GM18502 (cell line): ENCODE data around the gene ARHGAP24.
A peak's percentile ranks its signal among the peaks of the same experiment; 100 is the strongest.

Source experiments
- ATAC-seq: cut with Tn5 transposase; IDR thresholded peaks from one replicate; pipeline ENCODE4 v1.9.1; 2021; ENCODE audit warnings: mild to moderate bottlenecking; ENCODE audit not compliant: unreplicated experiment, poor library complexity

Gene ARHGAP24

GRCh38 chr4:85725721-85726170 lies 250.8 kb downstream of the ARHGAP24 start:
- peak; percentile 92 for ATAC-seq

DNA sequence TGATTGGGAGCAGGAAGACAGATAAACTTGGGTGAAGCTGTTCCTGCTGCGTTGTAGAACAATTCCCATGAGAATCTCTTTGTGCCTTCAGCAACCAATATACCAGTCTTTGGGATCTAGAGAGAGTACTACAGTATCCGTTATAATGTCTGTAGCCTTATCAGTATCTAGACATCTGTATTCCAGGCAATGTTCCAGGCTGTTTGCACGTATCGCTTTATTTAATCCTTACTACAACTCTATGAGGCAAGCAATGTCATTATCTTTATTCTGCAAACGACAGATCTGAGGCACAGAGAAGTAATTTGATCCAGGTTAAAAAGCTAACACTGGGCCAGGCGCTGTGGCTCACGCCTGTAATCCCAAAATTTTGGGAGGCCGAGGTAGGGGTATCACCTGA lies 251.6 kb downstream of the ARHGAP24 start:
- no peak for ATAC-seq

- ATAC-seq = no peak
Measured at GRCh38 chr4:85728464-85728863, 253.5 kb downstream of the ARHGAP24 start.

GRCh38 chr4:85732124-85732523 lies 257.2 kb downstream of the ARHGAP24 start:
- ATAC-seq = no peak

- no peak for ATAC-seq
Measured at GRCh38 chr4:85733798-85734197, 258.8 kb downstream of the ARHGAP24 start.

GRCh38 chr4:85734424-85734831 lies 259.5 kb downstream of the ARHGAP24 start:
- no peak for ATAC-seq

DNA sequence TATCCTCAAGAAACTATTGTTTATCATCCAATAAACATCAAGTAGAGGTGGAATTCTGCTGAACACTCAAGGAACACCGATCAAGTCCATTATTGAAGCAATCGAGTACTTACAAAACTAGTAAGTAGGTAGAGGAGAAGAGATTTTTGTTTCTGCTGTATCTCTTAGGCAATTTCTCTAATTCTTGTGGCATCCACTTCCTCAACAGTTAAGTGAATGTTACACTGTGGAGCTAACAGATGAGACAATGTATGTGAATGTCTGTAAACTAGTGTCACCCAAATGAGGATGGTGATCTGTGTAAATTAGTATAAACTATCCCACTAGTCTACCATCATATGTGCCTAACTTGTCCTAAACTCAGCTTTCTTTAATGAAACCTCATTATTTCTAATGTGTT lies 261.6 kb downstream of the ARHGAP24 start:
- ATAC-seq = no peak

DNA sequence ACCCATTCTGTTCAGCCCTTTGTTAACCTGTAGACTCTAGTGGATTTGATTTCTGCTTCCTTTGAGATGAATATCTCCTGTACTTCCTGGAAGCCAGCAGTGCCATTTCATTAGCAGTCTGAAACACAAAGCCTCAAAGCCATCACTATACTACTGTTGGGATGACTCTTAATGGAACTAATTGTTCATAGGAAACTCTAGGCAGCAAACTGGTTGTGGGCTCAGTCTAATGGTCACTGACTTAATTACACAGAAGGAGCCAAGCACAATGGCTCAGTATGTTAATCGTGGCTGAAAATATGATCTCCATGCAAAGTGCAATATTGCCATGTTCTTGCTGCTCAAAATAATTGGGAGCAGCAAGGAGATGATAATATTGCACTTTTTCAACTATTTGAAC lies 262.3 kb downstream of the ARHGAP24 start:
- no peak for ATAC-seq

- no peak for ATAC-seq
Measured at GRCh38 chr4:85738721-85739120, 263.8 kb downstream of the ARHGAP24 start.

- ATAC-seq = no peak
Measured at GRCh38 chr4:85740431-85740861, 265.5 kb downstream of the ARHGAP24 start.

GRCh38 chr4:85741381-85741780 lies 266.4 kb downstream of the ARHGAP24 start:
- no peak for ATAC-seq

DNA sequence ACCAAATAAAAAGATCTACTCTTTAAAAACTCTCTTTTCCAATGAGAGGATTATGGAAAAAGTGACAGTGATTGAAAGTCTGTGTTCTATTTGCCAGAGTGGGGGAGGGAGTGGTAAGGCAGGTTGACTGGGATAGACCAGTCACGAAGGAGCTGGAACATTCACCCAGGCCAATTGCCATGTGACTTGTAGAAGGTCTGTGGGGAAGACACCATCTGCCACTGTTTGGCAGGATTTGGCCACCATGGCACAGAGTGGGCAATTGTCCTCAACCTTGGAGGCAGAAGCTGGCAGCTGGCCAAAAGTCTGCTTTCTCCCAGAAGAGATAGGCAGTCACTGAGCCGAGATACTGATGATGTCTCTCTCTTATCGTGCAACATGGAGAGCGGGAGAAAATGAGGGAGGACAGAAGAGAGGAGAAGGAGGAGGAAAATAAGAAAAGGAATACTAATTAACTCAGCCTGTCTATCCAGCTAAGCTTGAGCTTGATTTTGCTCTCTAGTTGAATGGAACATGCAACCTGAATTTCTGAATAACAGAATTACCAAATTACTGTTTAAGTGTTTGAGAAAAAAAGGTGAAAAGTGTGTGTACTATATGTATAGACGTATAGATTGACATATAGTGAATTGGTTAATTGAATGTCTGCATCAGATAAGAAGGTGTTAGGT lies 267.1 kb downstream of the ARHGAP24 start:
- ATAC-seq = no peak

DNA sequence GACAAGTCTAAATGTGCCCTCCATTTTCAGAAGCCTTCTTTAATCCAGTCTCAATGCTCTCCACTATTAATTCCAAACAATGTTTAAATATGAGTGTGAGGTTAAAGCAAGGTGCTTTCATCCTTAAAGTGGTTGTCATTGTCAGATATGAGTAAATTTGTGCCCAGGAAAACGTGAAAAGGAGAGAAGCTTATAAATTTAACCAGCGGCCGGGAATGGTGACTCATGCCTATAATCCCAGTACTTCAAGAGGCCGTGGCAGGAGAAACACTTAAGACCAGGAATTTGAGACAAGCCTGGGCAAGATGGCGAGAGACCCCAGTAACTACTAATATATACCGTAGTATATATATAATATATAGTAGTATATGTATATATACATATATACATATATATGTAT lies 270.0 kb downstream of the ARHGAP24 start:
- no peak for ATAC-seq

DNA sequence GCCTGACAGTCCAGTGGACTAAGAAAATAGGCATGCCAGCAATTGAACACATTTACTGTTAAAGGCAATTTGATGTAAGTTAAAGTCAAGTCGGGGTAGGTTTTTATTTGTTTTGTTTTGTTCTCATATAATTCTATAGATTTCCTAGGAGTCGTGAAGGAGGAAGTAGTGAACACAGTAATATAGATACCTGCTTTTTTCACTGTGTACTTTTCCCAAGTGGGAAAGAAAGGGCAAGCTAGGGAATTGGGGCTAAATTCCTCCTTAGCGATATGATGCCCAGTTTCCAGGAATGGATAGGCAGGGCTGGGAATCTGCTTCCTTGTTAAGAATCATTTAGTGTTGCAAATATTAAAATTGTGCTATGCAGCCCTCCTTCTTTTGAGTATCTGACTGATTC lies 271.0 kb downstream of the ARHGAP24 start:
- ATAC-seq = no peak

DNA sequence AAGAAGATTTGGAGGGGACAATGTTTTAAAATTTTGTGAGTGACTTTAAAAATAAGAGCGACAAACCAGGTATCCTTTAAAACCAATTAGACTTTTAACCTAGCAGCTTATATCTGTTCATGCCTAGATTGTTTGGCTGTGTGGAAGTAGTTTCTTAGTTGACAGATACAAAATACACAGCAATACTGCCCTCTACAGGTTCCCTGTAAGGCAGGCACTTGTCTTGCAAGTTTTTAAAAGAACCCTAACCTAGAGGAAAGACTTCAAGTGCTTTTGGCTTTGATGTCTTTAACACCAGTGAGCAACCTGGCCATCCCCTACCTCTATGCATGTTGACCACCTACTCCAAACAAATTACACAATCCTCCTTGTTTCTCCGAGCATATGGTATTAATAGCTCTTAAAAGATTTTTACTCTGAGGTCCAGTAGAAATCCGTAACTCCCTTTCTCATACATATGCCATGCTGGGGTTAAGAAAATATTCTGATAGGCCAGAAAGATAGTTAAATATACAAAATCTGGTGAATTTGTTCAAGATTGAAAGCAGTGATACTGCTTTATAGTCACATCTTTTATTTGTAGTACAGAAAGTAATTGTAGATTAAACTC lies 273.0 kb downstream of the ARHGAP24 start:
- ATAC-seq = peak; percentile 81

GRCh38 chr4:85748654-85749053 lies 273.7 kb downstream of the ARHGAP24 start:
- no peak for ATAC-seq

DNA sequence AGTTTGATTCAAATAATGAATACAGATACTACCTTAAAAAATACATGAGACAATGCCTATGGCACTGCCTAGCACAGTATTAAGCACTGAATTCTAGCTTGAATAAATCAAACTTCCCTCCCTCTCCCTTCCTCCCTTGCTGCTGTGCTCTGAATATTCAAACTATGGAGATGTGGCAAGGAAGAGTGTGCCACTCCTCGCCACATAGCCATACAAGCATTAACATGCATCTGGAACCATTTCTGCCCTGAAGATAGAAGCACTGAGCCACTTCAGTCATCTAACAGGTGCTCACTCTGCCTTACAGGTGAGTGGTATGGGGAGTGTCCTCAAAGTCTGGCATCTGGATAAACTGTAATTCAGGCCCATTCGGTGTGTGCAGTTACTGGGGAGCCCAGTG lies 276.9 kb downstream of the ARHGAP24 start:
- ATAC-seq = no peak

DNA sequence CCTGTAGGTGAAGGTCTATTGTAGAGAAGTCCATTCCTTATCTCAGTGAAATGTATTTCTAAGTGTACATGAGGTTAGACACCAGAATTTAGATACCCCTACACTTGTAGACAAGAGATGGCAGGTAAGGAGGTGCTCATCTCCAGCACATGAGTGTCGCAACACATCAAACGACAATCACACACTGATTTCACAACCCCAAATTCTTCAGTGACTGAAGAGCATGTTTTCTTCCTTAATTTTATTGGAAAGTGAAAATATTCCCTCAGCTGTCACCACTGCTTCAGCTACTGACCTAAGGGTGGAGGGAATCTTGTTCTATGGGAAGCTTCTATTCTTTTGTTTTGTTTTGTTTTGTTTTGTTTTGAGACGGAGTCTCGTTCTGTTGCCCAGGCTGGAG lies 280.3 kb downstream of the ARHGAP24 start:
- no peak for ATAC-seq

DNA sequence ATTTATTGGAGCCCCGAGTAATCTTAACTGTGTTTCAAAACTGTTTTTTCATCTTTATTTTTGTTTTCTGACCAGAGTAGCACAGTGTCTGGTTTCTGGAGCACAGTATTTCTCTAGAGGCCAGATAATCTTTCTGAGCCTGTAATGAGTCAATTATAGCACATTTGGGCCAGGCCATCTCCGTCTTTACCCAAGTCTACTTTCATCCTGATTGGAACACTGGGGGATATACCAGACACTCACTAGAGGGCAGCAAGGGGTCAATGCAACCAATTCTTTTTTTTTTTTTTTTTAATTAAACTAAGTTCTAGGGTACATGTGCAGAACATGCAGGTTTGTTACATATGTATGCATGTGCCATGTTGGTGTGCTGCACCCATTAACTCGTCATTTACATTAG lies 282.0 kb downstream of the ARHGAP24 start:
- peak; percentile 72 for ATAC-seq

DNA sequence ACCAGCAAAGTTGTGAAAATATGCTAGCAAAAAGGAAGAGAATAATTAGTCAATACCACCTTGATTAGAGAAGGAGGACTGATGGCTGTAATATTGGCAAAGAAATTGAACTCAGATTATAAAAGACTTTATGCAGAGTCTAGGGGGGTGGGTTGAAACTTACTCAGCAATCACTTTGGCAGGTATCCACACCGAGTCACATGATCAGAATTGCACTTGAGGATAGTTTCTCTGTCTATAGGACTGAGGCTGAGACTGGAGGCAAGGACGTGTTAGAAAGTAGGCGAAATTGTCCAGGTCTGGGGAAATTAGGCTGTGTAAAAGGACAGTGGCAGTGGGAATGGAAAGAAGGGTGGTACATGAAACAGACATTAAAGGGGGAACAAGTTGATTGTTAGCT lies 284.4 kb downstream of the ARHGAP24 start:
- ATAC-seq = no peak

DNA sequence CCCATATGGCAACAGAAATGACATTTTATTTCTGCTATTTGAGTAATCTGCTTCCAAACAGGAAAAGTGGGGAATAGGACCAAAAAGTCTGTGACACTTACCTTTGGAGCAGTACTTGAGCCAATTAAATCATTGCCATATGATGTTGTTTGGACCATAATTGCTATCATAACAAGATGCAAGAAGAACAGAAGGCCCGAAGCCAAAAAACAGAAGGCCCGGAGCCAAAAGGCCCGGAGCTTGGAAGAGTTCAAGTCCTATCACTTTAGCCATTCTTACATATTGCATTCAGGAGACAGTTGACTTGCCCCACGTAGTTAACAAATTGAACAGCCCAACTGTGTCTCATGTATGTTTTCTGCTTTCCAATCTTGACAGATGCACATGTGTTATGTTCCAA lies 285.6 kb downstream of the ARHGAP24 start:
- ATAC-seq = no peak
